CD14-positive monocyte (primary cell): ENCODE data around the gene VCAN. TPM values are rescaled to one million over a fixed set of nuclear protein-coding genes. Genes with fewer than 3 reads are reported as not detected.

Experiments
- DNase-seq, 3 donors: peaks; one replicate each; pipeline ENCODE4 v3.0.0-alpha.2; 2011 to 2022
- H2AFZ ChIP-seq: 2 replicates; pipeline ENCODE4 v1.6.0; 2012; ENCODE audit warnings: mild to moderate bottlenecking, low read depth, low read length, inconsistent platforms; ENCODE audit not compliant: insufficient read depth, poor library complexity, severe bottlenecking
- H3K27ac ChIP-seq, 2 donors: 1 replicate in 1 of 2; 2 replicates in 1 of 2; pipeline ENCODE4 v1.5.1; 2012 to 2013; ENCODE audit warnings: low read length in 2 of 2, control low read depth in 1 of 2, inconsistent platforms in 1 of 2, low read depth in 1 of 2, mild to moderate bottlenecking in 1 of 2
- H3K27me3 ChIP-seq, 2 donors: one replicate each; pipeline versions ENCODE4 v1.6.0 to v1.6.1; 2011 to 2013; ENCODE audit warnings: low read length in 2 of 2; ENCODE audit not compliant: control insufficient read depth in 2 of 2, insufficient read depth in 2 of 2
- H3K36me3 ChIP-seq, 2 donors: replicated peaks in 1 of 2; 1 replicate in 1 of 2; 2 replicates in 1 of 2; pipeline versions ENCODE4 v1.5.1 to v1.6.1; 2012 to 2013; ENCODE audit warnings: low read length in 2 of 2, control low read depth in 1 of 2, inconsistent platforms in 1 of 2, mild to moderate bottlenecking in 1 of 2; ENCODE audit not compliant: insufficient read depth in 2 of 2, control insufficient read depth in 1 of 2
- H3K4me1 ChIP-seq, 2 donors: 1 replicate in 1 of 2; 2 replicates in 1 of 2; pipeline versions ENCODE4 v1.5.1 to v1.6.1; 2012 to 2013; ENCODE audit warnings: low read length in 2 of 2, control low read depth in 1 of 2, inconsistent platforms in 1 of 2, mild to moderate bottlenecking in 1 of 2, moderate library complexity in 1 of 2; ENCODE audit not compliant: insufficient read depth in 2 of 2, control insufficient read depth in 1 of 2
- H3K4me2 ChIP-seq: replicated peaks from 2 replicates; pipeline ENCODE3; 2012; ENCODE audit warnings: low read length, moderate library complexity, mild to moderate bottlenecking; ENCODE audit not compliant: poor library complexity, severe bottlenecking; ENCODE audit errors: extremely low read depth
- H3K4me3 ChIP-seq, 3 experiments: fragments of 200-600 bp in 1 of 3; sonication (generic) in 1 of 3; replicated peaks in 1 of 3; 1 replicate in 2 of 3; 2 replicates in 1 of 3; pipeline ENCODE4 v1.5.1; 2011 to 2013; ENCODE audit warnings: low read length in 3 of 3, mild to moderate bottlenecking in 3 of 3, control low read depth in 2 of 3, low read depth in 2 of 3, inconsistent platforms in 1 of 3, moderate library complexity in 1 of 3
- H3K79me2 ChIP-seq: 2 replicates; pipeline ENCODE4 v1.6.0; 2012; ENCODE audit warnings: mild to moderate bottlenecking, control low read depth, inconsistent platforms, low read length, moderate library complexity; ENCODE audit not compliant: insufficient read depth
- H3K9ac ChIP-seq: 2 replicates; pipeline ENCODE4 v1.6.0; 2017; ENCODE audit warnings: low read length, mild to moderate bottlenecking; ENCODE audit not compliant: insufficient read depth, poor library complexity, severe bottlenecking
- H3K9me3 ChIP-seq, 2 donors: replicated peaks in 1 of 2; 1 replicate in 1 of 2; 2 replicates in 1 of 2; pipeline versions ENCODE4 v1.5.1 to v1.6.1; 2012 to 2013; ENCODE audit warnings: low read length in 2 of 2, control low read depth in 1 of 2; ENCODE audit not compliant: control insufficient read depth in 1 of 2, insufficient read depth in 1 of 2
- H4K20me1 ChIP-seq: 2 replicates; pipeline ENCODE4 v1.6.0; 2012; ENCODE audit warnings: mild to moderate bottlenecking, low read length, control low read depth, moderate library complexity; ENCODE audit not compliant: insufficient read depth
- H3K27ac Mint-ChIP-seq, 7 donors: one replicate each; pipeline ENCODE4 v1.8.0; 2020; ENCODE audit warnings: mild to moderate bottlenecking in 7 of 7, mixed read lengths in 7 of 7, moderate library complexity in 6 of 7, inconsistent platforms in 2 of 7
- H3K27me3 Mint-ChIP-seq, 3 donors: one replicate each; pipeline ENCODE4 v1.8.0; 2021 to 2022; ENCODE audit warnings: low read depth in 3 of 3, mild to moderate bottlenecking in 3 of 3, mixed read lengths in 3 of 3, moderate library complexity in 3 of 3, inconsistent platforms in 1 of 3
- H3K36me3 Mint-ChIP-seq, 2 donors: one replicate each; pipeline ENCODE4 v1.8.0; 2020; ENCODE audit warnings: mixed read lengths in 2 of 2, inconsistent platforms in 1 of 2, mild to moderate bottlenecking in 1 of 2
- H3K4me1 Mint-ChIP-seq: one replicate; pipeline ENCODE4 v1.8.0; 2020; ENCODE audit warnings: mild to moderate bottlenecking, mixed read lengths
- H3K4me3 Mint-ChIP-seq, 2 donors: one replicate each; pipeline ENCODE4 v1.8.0; 2020; ENCODE audit warnings: mild to moderate bottlenecking in 2 of 2, mixed read lengths in 2 of 2, moderate library complexity in 1 of 2
- H3K9me3 Mint-ChIP-seq, 7 donors: one replicate each; pipeline ENCODE4 v1.8.0; 2020 to 2022; ENCODE audit warnings: mixed read lengths in 7 of 7, mild to moderate bottlenecking in 6 of 7, moderate library complexity in 6 of 7, inconsistent platforms in 2 of 7
- WGBS: methylation state at CpG from one replicate; pipeline ENCODE4 v1.1.5; 2013; ENCODE audit warnings: missing lambda C conversion rate; ENCODE audit not compliant: insufficient coverage; 5-methylcytosine and 5-hydroxymethylcytosine counted together
- intact Hi-C, 2 donors: fragments of 100-400 bp; cut with micrococcal nuclease; formaldehyde crosslinking; loops; one replicate each; pipeline versions ENCODE4 v1.15.0 to v1.15.1; 2023
- polyA plus RNA-seq, 3 donors: library from polyadenylated mRNA; depleted of rRNA in 1 of 3; unstranded in 2 of 3; stranded (reverse) in 1 of 3; fragments of 300-500 nt in 2 of 3; fragments of >200 nt in 1 of 3; fragmentation: Illumina TruSeq in 2 of 3; gene quantifications; 1 replicate in 2 of 3; 2 replicates in 1 of 3; pipeline ENCODE4 v1.2.3, GENCODE V29; 2012 to 2021
- TF ChIP-seq, protein P1 (sequence below): fragments of 200-600 bp; IDR thresholded peaks from one replicate; pipeline ENCODE4 v1.8.0; 2022; ENCODE audit warnings: antibody characterized with exemption, mild to moderate bottlenecking

VCAN gene
- polyA plus RNA-seq, 3 donors, result 417 to 844 (median 630) TPM

DNA sequence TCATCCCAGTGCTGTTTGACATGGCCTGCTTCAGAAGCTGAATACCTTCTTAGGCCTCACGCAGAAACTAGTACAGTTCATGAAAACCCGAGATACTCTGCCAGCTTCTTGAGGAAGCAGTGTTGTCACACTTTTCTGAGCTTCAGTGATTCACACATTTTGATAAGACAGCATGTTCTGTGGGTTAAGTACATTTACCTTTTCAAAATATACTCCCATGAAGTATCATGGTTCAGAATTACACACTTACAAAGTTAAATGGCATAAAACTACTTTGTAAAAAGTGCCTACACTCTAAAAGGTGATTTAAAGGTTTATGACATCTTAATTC is 56.9 kb downstream of the VCAN start:
- no peaks in the 10 kb centered on the region for H3K27me3 ChIP-seq
- H3K27ac ChIP-seq, result peak overlapping the region in 1 of 2 donors; percentile 55
- H3K79me2 ChIP-seq, result peaks cover 34% of the 10 kb centered on the region
- H4K20me1 ChIP-seq, result peaks cover 100% of the 10 kb centered on the region
- Mint-ChIP-seq H3K4me3 (no peak overlapping the region), H3K27me3 (peaks cover 0 to 1% (median 0%) of the 10 kb centered on the region in 3 donors), H3K4me1 (peaks cover 15% of the 10 kb centered on the region), H3K9me3 (peaks cover 0 to 2% (median 0%) of the 10 kb centered on the region in 7 donors), H3K27ac (peak overlapping the region in 4 of 7 donors; percentile 12 to 67 (median 40)), H3K36me3 (peaks cover 60 to 83% of the 10 kb centered on the region in 2 donors)
- H3K9me3 ChIP-seq, result no peaks in the 10 kb centered on the region
- H2AFZ ChIP-seq, result no peak overlapping the region
- H3K9ac ChIP-seq, result no peak overlapping the region
- DNase-seq, result no peak
- 80% methylated on average over 1 of the region's 2 CpGs for WGBS
- no peak overlapping the region for H3K4me2 ChIP-seq
- TF ChIP-seq, protein P1, sequence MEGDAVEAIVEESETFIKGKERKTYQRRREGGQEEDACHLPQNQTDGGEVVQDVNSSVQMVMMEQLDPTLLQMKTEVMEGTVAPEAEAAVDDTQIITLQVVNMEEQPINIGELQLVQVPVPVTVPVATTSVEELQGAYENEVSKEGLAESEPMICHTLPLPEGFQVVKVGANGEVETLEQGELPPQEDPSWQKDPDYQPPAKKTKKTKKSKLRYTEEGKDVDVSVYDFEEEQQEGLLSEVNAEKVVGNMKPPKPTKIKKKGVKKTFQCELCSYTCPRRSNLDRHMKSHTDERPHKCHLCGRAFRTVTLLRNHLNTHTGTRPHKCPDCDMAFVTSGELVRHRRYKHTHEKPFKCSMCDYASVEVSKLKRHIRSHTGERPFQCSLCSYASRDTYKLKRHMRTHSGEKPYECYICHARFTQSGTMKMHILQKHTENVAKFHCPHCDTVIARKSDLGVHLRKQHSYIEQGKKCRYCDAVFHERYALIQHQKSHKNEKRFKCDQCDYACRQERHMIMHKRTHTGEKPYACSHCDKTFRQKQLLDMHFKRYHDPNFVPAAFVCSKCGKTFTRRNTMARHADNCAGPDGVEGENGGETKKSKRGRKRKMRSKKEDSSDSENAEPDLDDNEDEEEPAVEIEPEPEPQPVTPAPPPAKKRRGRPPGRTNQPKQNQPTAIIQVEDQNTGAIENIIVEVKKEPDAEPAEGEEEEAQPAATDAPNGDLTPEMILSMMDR, result no peak
- peaks cover 83 to 97% of the 10 kb centered on the region in 2 donors for H3K36me3 ChIP-seq
- no peak overlapping the region for H3K4me3 ChIP-seq
- intact Hi-C loops, result no loop called here
- H3K4me1 ChIP-seq, result peaks cover 2 to 4% of the 10 kb centered on the region in 2 donors

GRCh38 chr5:83530193-83530592 is 58.6 kb downstream of the VCAN start:
- no peak overlapping the region for H3K4me2 ChIP-seq
- intact Hi-C loops, result no loop called here
- H3K4me3 Mint-ChIP-seq, result no peak overlapping the region
- peaks cover 100% of the 10 kb centered on the region for H4K20me1 ChIP-seq
- H3K36me3 Mint-ChIP-seq, result peaks cover 59 to 74% of the 10 kb centered on the region in 2 donors
- peaks cover 34% of the 10 kb centered on the region for H3K79me2 ChIP-seq
- no peaks in the 10 kb centered on the region for H3K27me3 ChIP-seq
- H3K27me3 Mint-ChIP-seq, result peaks cover 0 to 1% (median 0%) of the 10 kb centered on the region in 3 donors
- no peaks in the 10 kb centered on the region for H3K9me3 Mint-ChIP-seq
- H3K4me3 ChIP-seq, result no peak overlapping the region
- peaks cover 80 to 97% of the 10 kb centered on the region in 2 donors for H3K36me3 ChIP-seq
- no peak overlapping the region for H3K9ac ChIP-seq
- no peaks in the 10 kb centered on the region for H3K9me3 ChIP-seq
- peaks cover 13% of the 10 kb centered on the region for H3K4me1 Mint-ChIP-seq
- H3K4me1 ChIP-seq, result peaks cover 2 to 4% of the 10 kb centered on the region in 2 donors
- no peak overlapping the region for H2AFZ ChIP-seq
- H3K27ac Mint-ChIP-seq, result peak overlapping the region in 4 of 7 donors; percentile 7 to 75 (median 29)
- TF ChIP-seq, protein P1, result no peak
- no peak for DNase-seq
- 80% methylated on average over 1 of the region's 2 CpGs for WGBS
- H3K27ac ChIP-seq, result no peak overlapping the region
